H1 (cell line): ENCODE results near the gene ARHGAP42. TPM values are rescaled to one million over a fixed set of nuclear protein-coding genes. Genes with fewer than 3 reads are reported as not detected.

Experiments
- CBX8 ChIP-seq: fragments of 300-800, 300-1000 bp; sonication (generic); IDR thresholded peaks from 2 replicates; pipeline ENCODE4 v1.7.1; 2016; ENCODE audit warnings: low read depth, low read length, borderline replicate concordance
- HDAC6 ChIP-seq: IDR thresholded peaks from one replicate; pipeline ENCODE4 v1.7.1; 2012; ENCODE audit warnings: low read depth, mild to moderate bottlenecking, inconsistent platforms, low read length, moderate library complexity
- JUND ChIP-seq: IDR thresholded peaks from 2 replicates; pipeline ENCODE4 v1.6.1; 2011; ENCODE audit warnings: mild to moderate bottlenecking, improper control_type of control experiment, low read length
- MAFK ChIP-seq: IDR thresholded peaks from 2 replicates; pipeline ENCODE4 v1.6.1; 2012; ENCODE audit warnings: low read depth, mild to moderate bottlenecking, improper control_type of control experiment, low read length
- RNF2 ChIP-seq: fragments of 200-900, 300-1000 bp; sonication (generic); IDR thresholded peaks from 2 replicates; pipeline ENCODE4 v1.7.1; 2016; ENCODE audit warnings: borderline replicate concordance, low read depth, mild to moderate bottlenecking, antibody characterized with exemption, low read length; ENCODE audit not compliant: poor library complexity, severe bottlenecking; ENCODE audit errors: missing control alignments
- polyA plus RNA-seq, 7 experiments: library from polyadenylated mRNA; depleted of rRNA in 3 of 7; stranded (reverse) in 5 of 7; unstranded in 2 of 7; fragments of >200 nt in 5 of 7; fragments of 200-250 nt in 2 of 7; gene quantifications; 1 replicate in 5 of 7; 2 replicates in 1 of 7; 4 replicates in 1 of 7; pipeline versions ENCODE4 v1.2.1 to v1.2.3, GENCODE V29; 2011 to 2013; ENCODE audit warnings: missing spikeins in 2 of 7, mixed read lengths in 2 of 7
- total RNA-seq: library from RNA; stranded (reverse); fragmentation: NEBNext Ultra II Directional; extraction: Animal tissue kit (Norgen Biotek cat#: 25700); gene quantifications from 2 replicates; pipeline ENCODE4 v1.2.1, GENCODE V29; 2021

The ARHGAP42 gene
- total and polyA plus RNA-seq, 2 of the 8 experiments (the other 6 are each of a cell fraction or from before 2014, with no cell fraction given) = 22.2 to 33.5 TPM

- TF ChIP-seq RNF2 (no peak), HDAC6 (no peak), MAFK (no peak), CBX8 (no peak), JUND (no peak)
Observed at GRCh38 chr11:100799445-100799844, 112.4 kb downstream of the ARHGAP42 start (continued).
